T-cell (primary cell): ENCODE measurements around the gene AMACR. TPM values are rescaled to one million over a fixed set of nuclear protein-coding genes. Genes with fewer than 3 reads are reported as not detected.

Experiments
- ATAC-seq, 4 experiments: fragments of 200-7000 bp in 3 of 4; fragments of 150-1000 bp in 1 of 4; cut with Tn5 transposase; replicated peaks in 1 of 4; 1 replicate in 3 of 4; 2 replicates in 1 of 4; pipeline ENCODE4 v1.10.0; 2021; ENCODE audit warnings: moderate library complexity in 3 of 4, mild to moderate bottlenecking in 2 of 4, moderate number of reproducible peaks in 1 of 4
- CTCF ChIA-PET, 2 donors: fragments of 300-600 bp; sonication (Branson Sonifier 250); formaldehyde crosslinking; loops; one replicate each; lab custom pipeline; 2022; ENCODE audit warnings: antibody characterized with exemption in 2 of 2; lab: Charles Lee
- POLR2A ChIA-PET, 2 donors: fragments of 300-600 bp; sonication (Branson Sonifier 250); formaldehyde crosslinking; loops; one replicate each; lab custom pipeline; 2022; ENCODE audit warnings: antibody characterized with exemption in 2 of 2; lab: Charles Lee
- DNase-seq, 35 experiments: peaks; one replicate each; pipeline versions ENCODE4 v3.0.0 to v3.0.0-alpha.2; 2013 to 2023
- H3K27ac ChIP-seq: one replicate; pipeline ENCODE4 v1.5.1; 2013; ENCODE audit warnings: low read length
- H3K27me3 ChIP-seq, 2 experiments: replicated peaks in 1 of 2; 1 replicate in 1 of 2; 2 replicates in 1 of 2; pipeline versions ENCODE4 v1.6.1 to v1.7.0; 2013; ENCODE audit warnings: low read length in 1 of 2, mixed read lengths in 1 of 2; ENCODE audit not compliant: control insufficient read depth in 2 of 2, insufficient read depth in 2 of 2; ENCODE audit errors: extremely low read depth in 1 of 2
- H3K36me3 ChIP-seq, 2 donors: 1 replicate in 1 of 2; 2 replicates in 1 of 2; pipeline versions ENCODE4 v1.6.1 to v1.7.0; 2013; ENCODE audit warnings: low read length in 1 of 2; ENCODE audit not compliant: control insufficient read depth in 2 of 2, insufficient read depth in 1 of 2; ENCODE audit errors: extremely low read depth in 1 of 2
- H3K4me1 ChIP-seq, 2 experiments: 1 replicate in 1 of 2; 2 replicates in 1 of 2; pipeline versions ENCODE4 v1.6.1 to v1.7.0; 2013; ENCODE audit warnings: low read length in 2 of 2, mixed read lengths in 1 of 2; ENCODE audit not compliant: insufficient read depth in 2 of 2, control insufficient read depth in 1 of 2; ENCODE audit errors: extremely low read depth in 1 of 2
- H3K4me3 ChIP-seq, 2 donors: 1 replicate in 1 of 2; 2 replicates in 1 of 2; pipeline versions ENCODE4 v1.5.1 to v1.7.0; 2013; ENCODE audit warnings: mild to moderate bottlenecking in 2 of 2, low read length in 1 of 2, moderate library complexity in 1 of 2; ENCODE audit not compliant: control insufficient read depth in 1 of 2; ENCODE audit errors: extremely low read depth in 1 of 2
- H3K9me3 ChIP-seq: 2 replicates; pipeline ENCODE4 v1.7.0; 2013
- H3K27ac Mint-ChIP-seq, 2 donors: one replicate each; pipeline ENCODE4 v1.8.0; 2020 to 2021; ENCODE audit warnings: mild to moderate bottlenecking in 2 of 2, mixed read lengths in 2 of 2
- H3K27me3 Mint-ChIP-seq, 2 donors: one replicate each; pipeline ENCODE4 v1.8.0; 2021 to 2022; ENCODE audit warnings: mixed read lengths in 2 of 2
- H3K36me3 Mint-ChIP-seq: one replicate; pipeline ENCODE4 v1.8.0; 2021; ENCODE audit warnings: mixed read lengths
- H3K4me1 Mint-ChIP-seq, 3 donors: one replicate each; pipeline ENCODE4 v1.8.0; 2020 to 2022; ENCODE audit warnings: mixed read lengths in 3 of 3, mild to moderate bottlenecking in 1 of 3
- H3K4me3 Mint-ChIP-seq, 3 donors: one replicate each; pipeline ENCODE4 v1.8.0; 2020 to 2022; ENCODE audit warnings: mild to moderate bottlenecking in 3 of 3, mixed read lengths in 3 of 3, moderate library complexity in 3 of 3
- H3K9me3 Mint-ChIP-seq, 3 donors: one replicate each; pipeline ENCODE4 v1.8.0; 2020 to 2022; ENCODE audit warnings: mixed read lengths in 3 of 3
- WGBS: methylation state at CpG from one replicate; pipeline ENCODE4 v1.1.5; 2013; ENCODE audit warnings: missing lambda C conversion rate; ENCODE audit not compliant: insufficient coverage; 5-methylcytosine and 5-hydroxymethylcytosine counted together
- total RNA-seq, 35 experiments: library from RNA in 6 of 35; stranded (reverse) in 6 of 35; fragments of 120-200 nt in 1 of 35; gene quantifications; one replicate each; pipeline versions ENCODE4 v1.2.1 to v1.2.4 and lab custom pipeline; 2013 to 2026

AMACR gene
- total RNA-seq, 5 donors from 2014 or later (not counting 1 experiment from before 2014, with no cell fraction given): 2.6 to 6.9 (median 3.9) TPM

GRCh38 chr5:34008802-34009201 lies 952 bp upstream of the AMACR start:
- H3K4me3 Mint-ChIP-seq: peak overlapping the region; percentile 90 to 95 (median 93)
- H3K9me3 Mint-ChIP-seq: peaks cover 0 to 3% (median 0%) of the 10 kb centered on the region in 3 donors
- ChIA-PET CTCF (interaction anchor here in 1 of 2 donors (1.0 to 1.2 kb wide), 2 partner anchors 12 to 450 kb away, joined by 3 read pairs; no protein-coding TSS in a partner anchor), POLR2A (interaction anchor here in 1 of 2 donors (0.5 kb wide), 1 partner anchor 13 kb away, joined by 4 read pairs; no protein-coding TSS in a partner anchor)
- peak overlapping the region; percentile 70 for H3K27ac ChIP-seq
- no peaks in the 10 kb centered on the region for H3K27me3 ChIP-seq
- no peaks in the 10 kb centered on the region for H3K9me3 ChIP-seq
- peaks cover 22 to 31% (median 29%) of the 10 kb centered on the region in 3 donors for H3K4me1 Mint-ChIP-seq
- H3K27me3 Mint-ChIP-seq: peaks cover 0 to 3% of the 10 kb centered on the region in 2 donors
- H3K27ac Mint-ChIP-seq: peak overlapping the region; percentile 96 to 98
- DNase-seq: peak in 1 of 35 experiments; percentile 8
- ATAC-seq: no peak
- WGBS: no CpG with 5 or more reads among the region's 1 CpG
- H3K4me3 ChIP-seq: peak overlapping the region in 1 of 2 donors; percentile 69
- H3K36me3 ChIP-seq: peaks cover 0 to 2% of the 10 kb centered on the region in 2 donors
- H3K4me1 ChIP-seq: peaks cover 9 to 16% of the 10 kb centered on the region in 2 experiments
- peaks cover 12% of the 10 kb centered on the region for H3K36me3 Mint-ChIP-seq

GRCh38 chr5:34007201-34007620 lies 639 bp downstream of the AMACR start:
- Histone ChIP-seq H3K4me3 (peak overlapping the region; percentile 69 to 85), H3K27me3 (no peaks in the 10 kb centered on the region), H3K4me1 (peaks cover 9 to 16% of the 10 kb centered on the region in 2 experiments), H3K27ac (peak overlapping the region; percentile 84), H3K9me3 (no peaks in the 10 kb centered on the region), H3K36me3 (peaks cover 0 to 11% of the 10 kb centered on the region in 2 donors)
- WGBS: 25% methylated on average over 5 of the region's 11 CpGs
- ChIA-PET POLR2A (no interaction called here), CTCF (interaction anchor here in 1 of 2 donors (1.3 to 1.8 kb wide), 2 partner anchors 9 to 12 kb away, joined by 3 to 6 read pairs; no protein-coding TSS in a partner anchor)
- Mint-ChIP-seq H3K27ac (peak overlapping the region; percentile 74 to 98), H3K36me3 (peaks cover 21% of the 10 kb centered on the region), H3K4me1 (peaks cover 22 to 31% (median 29%) of the 10 kb centered on the region in 3 donors), H3K27me3 (peaks cover 0 to 3% of the 10 kb centered on the region in 2 donors), H3K9me3 (no peaks in the 10 kb centered on the region), H3K4me3 (peak overlapping the region; percentile 90 to 95 (median 93))
- DNase-seq: peak in 1 of 35 experiments; percentile 15
- ATAC-seq: no peak

- H3K27ac Mint-ChIP-seq: no peak overlapping the region
- H3K4me1 ChIP-seq: peaks cover 9 to 16% of the 10 kb centered on the region in 2 experiments
Measured at GRCh38 chr5:34005681-34006080, 2.2 kb downstream of the AMACR start.

GRCh38 chr5:34005211-34005610 lies 2.6 kb downstream of the AMACR start:
- Histone ChIP-seq H3K4me1 (peaks cover 9 to 16% of the 10 kb centered on the region in 2 experiments), H3K27ac (no peak overlapping the region), H3K36me3 (peaks cover 0 to 11% of the 10 kb centered on the region in 2 donors), H3K4me3 (no peak overlapping the region), H3K9me3 (no peaks in the 10 kb centered on the region), H3K27me3 (no peaks in the 10 kb centered on the region)
- Mint-ChIP-seq H3K27ac (no peak overlapping the region), H3K9me3 (no peaks in the 10 kb centered on the region), H3K4me1 (peaks cover 22 to 31% (median 29%) of the 10 kb centered on the region in 3 donors), H3K27me3 (peaks cover 0 to 3% of the 10 kb centered on the region in 2 donors), H3K36me3 (peaks cover 24% of the 10 kb centered on the region), H3K4me3 (no peak overlapping the region)
- no peak for ATAC-seq
- ChIA-PET CTCF (interaction anchor here (1.1 to 1.8 kb wide), 2 partner anchors 7 to 9 kb away, joined by 3 to 6 read pairs; no protein-coding TSS in a partner anchor), POLR2A (no interaction called here)
- DNase-seq: no peak
- WGBS: no CpG with 5 or more reads among the region's 4 CpGs

More at GRCh38 chr5:34005681-34006080, 2.2 kb downstream of the AMACR start:
- Histone ChIP-seq H3K36me3 (peaks cover 0 to 11% of the 10 kb centered on the region in 2 donors), H3K4me3 (no peak overlapping the region), H3K9me3 (no peaks in the 10 kb centered on the region), H3K27me3 (no peaks in the 10 kb centered on the region), H3K27ac (no peak overlapping the region)
- Mint-ChIP-seq H3K4me1 (peaks cover 22 to 31% (median 29%) of the 10 kb centered on the region in 3 donors), H3K27me3 (peaks cover 0 to 3% of the 10 kb centered on the region in 2 donors), H3K4me3 (no peak overlapping the region), H3K36me3 (peaks cover 24% of the 10 kb centered on the region), H3K9me3 (no peaks in the 10 kb centered on the region)
- ATAC-seq: no peak
- no peak for DNase-seq
- CTCF ChIA-PET: interaction anchor here (1.1 to 1.8 kb wide), 3 partner anchors 8 to 10 kb away, joined by 3 to 6 read pairs (median 3); no protein-coding TSS in a partner anchor
- POLR2A ChIA-PET: no interaction called here
- no CpG with 5 or more reads among the region's 4 CpGs for WGBS

- POLR2A ChIA-PET: no interaction called here
- Mint-ChIP-seq H3K4me1 (peaks cover 17 to 23% (median 21%) of the 10 kb centered on the region in 3 donors), H3K27ac (no peak overlapping the region), H3K27me3 (no peaks in the 10 kb centered on the region), H3K9me3 (no peaks in the 10 kb centered on the region), H3K36me3 (peaks cover 24% of the 10 kb centered on the region), H3K4me3 (no peak overlapping the region)
- Histone ChIP-seq H3K27me3 (no peaks in the 10 kb centered on the region), H3K27ac (no peak overlapping the region), H3K4me3 (no peak overlapping the region), H3K4me1 (peaks cover 9 to 11% of the 10 kb centered on the region in 2 experiments), H3K9me3 (no peaks in the 10 kb centered on the region), H3K36me3 (peaks cover 0 to 11% of the 10 kb centered on the region in 2 donors)
- DNase-seq: no peak
- CTCF ChIA-PET: no interaction called here
- no CpG with 5 or more reads among the region's 4 CpGs for WGBS
- ATAC-seq: no peak
Measured at GRCh38 chr5:34003941-34004340, 3.9 kb downstream of the AMACR start.

- POLR2A ChIA-PET: no interaction called here
- Histone ChIP-seq H3K27me3 (no peaks in the 10 kb centered on the region), H3K36me3 (peaks cover 0 to 16% of the 10 kb centered on the region in 2 donors), H3K27ac (no peak overlapping the region), H3K9me3 (no peaks in the 10 kb centered on the region), H3K4me1 (peaks cover 8 to 9% of the 10 kb centered on the region in 2 experiments), H3K4me3 (no peak overlapping the region)
- Mint-ChIP-seq H3K27ac (no peak overlapping the region), H3K36me3 (peaks cover 30% of the 10 kb centered on the region), H3K27me3 (no peaks in the 10 kb centered on the region), H3K9me3 (no peaks in the 10 kb centered on the region), H3K4me1 (peaks cover 11 to 17% (median 14%) of the 10 kb centered on the region in 3 donors), H3K4me3 (no peak overlapping the region)
- 96% methylated on average over 9 of the region's 10 CpGs for WGBS
- DNase-seq (no peak), ATAC-seq (no peak)
- CTCF ChIA-PET: no interaction called here
Measured at GRCh38 chr5:34002629-34003328, 5.1 kb downstream of the AMACR start.
